ENCODE measurements around the gene MRFAP1L1. TPM values are rescaled to one million over a fixed set of nuclear protein-coding genes. Genes with fewer than 3 reads are reported as not detected.

The MRFAP1L1 gene
- total and polyA plus RNA-seq, 2 donors (not counting 3 experiments of a cell fraction or from before 2014, with no cell fraction given): 28.7 to 42.0 TPM

- no peaks in the 10 kb centered on the region for H3K36me3 ChIP-seq (ENCODE audit: control insufficient read depth in 2 of 2, extremely low read depth in 1 of 2, insufficient read depth in 2 of 2, low read length in 2 of 2)
- no peak overlapping the region for H3K9ac ChIP-seq (replicated peaks; ENCODE audit: extremely low read depth, insufficient read depth, low read length)
- H2AFZ ChIP-seq (ENCODE audit: low read depth, low read length): no peak overlapping the region
- POLR2A ChIA-PET: no interaction called here
- no peaks in the 10 kb centered on the region for H3K9me3 ChIP-seq (replicated peaks; ENCODE audit: control insufficient read depth, insufficient read depth, low read length)
- H3K4me1 ChIP-seq (ENCODE audit: control insufficient read depth, extremely low read depth, insufficient read depth, low read length): peaks cover 8% of the 10 kb centered on the region
- H3K4me2 ChIP-seq (ENCODE audit: insufficient read depth, low read length): no peak overlapping the region
- no peaks in the 10 kb centered on the region for H4K20me1 ChIP-seq (replicated peaks; ENCODE audit: control insufficient read depth, extremely low read depth, insufficient read depth, low read length)
- no peak overlapping the region for H3K4me3 ChIP-seq (replicated peaks in 1 of 3; ENCODE audit: insufficient read depth in 1 of 3, low read depth in 1 of 3, low read length in 3 of 3)
- CTCF ChIA-PET: no interaction called here
- dilution Hi-C loops (cut with MboI; ENCODE audit: extremely low pct_ligation_motif_present, low sequenced_read_pairs): no loop called here
- intact Hi-C loops (cut with micrococcal nuclease): no loop called here
- TF ChIP-seq JUN (IDR thresholded peaks at IDR 0.05; ENCODE audit: borderline replicate concordance, insufficient read depth, insufficient read length, low read depth) (no peak), POLR2A (IDR thresholded peaks at IDR 0.05; ENCODE audit: low read depth, low read length) (no peak), FOS (IDR thresholded peaks at IDR 0.05; ENCODE audit: borderline replicate concordance, insufficient read depth, low read length) (no peak), MAX (IDR thresholded peaks at IDR 0.05; ENCODE audit: insufficient read depth, insufficient read length) (no peak), MYC (IDR thresholded peaks at IDR 0.05; ENCODE audit: low read depth, low read length) (no peak), CTCF (IDR thresholded peaks at IDR 0.05; ENCODE audit: extremely low read depth in 1 of 2, insufficient read depth in 1 of 2, low read depth in 1 of 2, low read length in 2 of 2) (no peak), GATA2 (IDR thresholded peaks at IDR 0.05; ENCODE audit: insufficient read depth, insufficient read length, low read depth, low read length) (no peak), EZH2 (IDR thresholded peaks at IDR 0.05; ENCODE audit: borderline replicate concordance, low read depth, low read length, severe bottlenecking) (no peak), POLR2AphosphoS5 (IDR thresholded peaks at IDR 0.05; ENCODE audit: insufficient read depth, low read depth, low read length) (no peak)
- no peaks in the 10 kb centered on the region for H3K27me3 ChIP-seq (ENCODE audit: control insufficient read depth in 2 of 2, insufficient read depth in 2 of 2, low read length in 2 of 2)
- no peak for FAIRE-seq
- no peak overlapping the region for H3K27ac ChIP-seq (ENCODE audit: insufficient read depth, low read depth, low read length)
- H3K9me1 ChIP-seq (replicated peaks; ENCODE audit: control insufficient read depth, extremely low read depth, insufficient read depth, low read length): no peaks in the 10 kb centered on the region
- H3K79me2 ChIP-seq (ENCODE audit: control insufficient read depth, insufficient read depth, low read length): no peaks in the 10 kb centered on the region
- no peak for DNase-seq (ENCODE audit: low read depth, low spot score)
- BruUV-seq (replicated peaks): no TSS peak
Observed at GRCh38 chr4:6696611-6697010, 13.1 kb downstream of the MRFAP1L1 start.

Measured in endothelial cell of umbilical vein (primary cell).